Neuronal stem cell (in vitro differentiated cells): Measurements from ENCODE around the gene TRABD.

ENCODE experiments used
- DNase-seq: peaks from one replicate; pipeline ENCODE4 v3.0.0-alpha.2; 2013; ENCODE audit warnings: low spot score
- H2AFZ ChIP-seq: one replicate; pipeline ENCODE4 v1.6.1; 2013; ENCODE audit warnings: mild to moderate bottlenecking, low read length, inconsistent platforms
- H2AK5ac ChIP-seq: 2 replicates; pipeline ENCODE4 v1.6.1; 2013; ENCODE audit warnings: low read depth, mild to moderate bottlenecking, inconsistent platforms, low read length, moderate library complexity, mixed read lengths
- H2BK120ac ChIP-seq: 2 replicates; pipeline ENCODE4 v1.6.1; 2013; ENCODE audit warnings: low read depth, mild to moderate bottlenecking, inconsistent platforms, low read length, moderate library complexity, mixed read lengths
- H2BK12ac ChIP-seq: one replicate; pipeline ENCODE4 v1.6.1; 2013; ENCODE audit warnings: low read length, inconsistent platforms
- H2BK15ac ChIP-seq: 2 replicates; pipeline ENCODE4 v1.6.1; 2013; ENCODE audit warnings: mild to moderate bottlenecking, low read length, inconsistent platforms, mixed read lengths
- H2BK5ac ChIP-seq: one replicate; pipeline ENCODE4 v1.6.1; 2013; ENCODE audit warnings: inconsistent platforms, mild to moderate bottlenecking, low read length, moderate library complexity
- H3K14ac ChIP-seq: one replicate; pipeline ENCODE4 v1.6.1; 2013; ENCODE audit warnings: low read length, inconsistent platforms
- H3K18ac ChIP-seq: 2 replicates; pipeline ENCODE4 v1.6.1; 2013; ENCODE audit warnings: low read length, inconsistent platforms
- H3K23ac ChIP-seq: 2 replicates; pipeline ENCODE4 v1.6.1; 2013; ENCODE audit warnings: low read depth, mild to moderate bottlenecking, mixed read lengths, low read length, inconsistent platforms; ENCODE audit not compliant: poor library complexity
- H3K27ac ChIP-seq: replicated peaks from 3 replicates; pipeline ENCODE4 v1.5.1; 2013; ENCODE audit warnings: low read length, inconsistent platforms
- H3K27me3 ChIP-seq, 3 experiments: 2 replicates each; pipeline ENCODE4 v1.6.1; 2013; ENCODE audit warnings: low read length in 3 of 3, mild to moderate bottlenecking in 2 of 3, inconsistent platforms in 1 of 3, low read depth in 1 of 3, mixed read lengths in 1 of 3, moderate library complexity in 1 of 3; ENCODE audit not compliant: control insufficient read depth in 3 of 3, insufficient read depth in 3 of 3
- H3K36me3 ChIP-seq, 2 donors: replicated peaks in 1 of 2; 2 replicates each; pipeline ENCODE4 v1.6.1; 2013; ENCODE audit warnings: low read length in 2 of 2; ENCODE audit not compliant: control insufficient read depth in 2 of 2, insufficient read depth in 2 of 2
- H3K4ac ChIP-seq: 2 replicates; pipeline ENCODE4 v1.6.1; 2013; ENCODE audit warnings: inconsistent platforms, mild to moderate bottlenecking, low read length, moderate library complexity
- H3K4me1 ChIP-seq, 2 donors: 1 replicate in 1 of 2; 2 replicates in 1 of 2; pipeline ENCODE4 v1.6.1; 2013; ENCODE audit warnings: low read length in 2 of 2, low read depth in 1 of 2; ENCODE audit not compliant: control insufficient read depth in 2 of 2, insufficient read depth in 1 of 2
- H3K4me2 ChIP-seq: one replicate; pipeline ENCODE4 v1.6.1; 2013; ENCODE audit warnings: mild to moderate bottlenecking, low read length, inconsistent platforms; ENCODE audit not compliant: insufficient read depth, poor library complexity, severe bottlenecking
- H3K4me3 ChIP-seq, 2 donors: 2 replicates each; pipeline ENCODE4 v1.5.1; 2013; ENCODE audit warnings: low read length in 2 of 2, mild to moderate bottlenecking in 2 of 2, inconsistent platforms in 1 of 2, moderate library complexity in 1 of 2
- H3K79me1 ChIP-seq: one replicate; pipeline ENCODE4 v1.6.1; 2013; ENCODE audit warnings: low read depth, mild to moderate bottlenecking, inconsistent platforms, low read length, moderate library complexity
- H3K9ac ChIP-seq: one replicate; pipeline ENCODE4 v1.6.1; 2013; ENCODE audit warnings: mild to moderate bottlenecking, low read depth, low read length, inconsistent platforms; ENCODE audit not compliant: poor library complexity
- H3K9me3 ChIP-seq, 2 donors: replicated peaks in 1 of 2; 2 replicates each; pipeline versions ENCODE3 to v1.6.1; 2013; ENCODE audit warnings: low read length in 2 of 2, mild to moderate bottlenecking in 2 of 2, inconsistent platforms in 1 of 2, low read depth in 1 of 2, mixed read lengths in 1 of 2, moderate library complexity in 1 of 2; ENCODE audit not compliant: control insufficient read depth in 2 of 2, insufficient read depth in 1 of 2
- H4K8ac ChIP-seq: one replicate; pipeline ENCODE4 v1.6.1; 2013; ENCODE audit warnings: low read depth, mild to moderate bottlenecking, inconsistent platforms, low read length, moderate library complexity
- H4K91ac ChIP-seq: one replicate; pipeline ENCODE4 v1.6.1; 2013; ENCODE audit warnings: low read length, low read depth, mild to moderate bottlenecking, inconsistent platforms; ENCODE audit not compliant: poor library complexity
- WGBS, 2 donors: extraction: QIAGEN DNeasy Blood & Tissue Kit; methylation state at CpG; one replicate each; pipeline ENCODE4 v1.1.7; 2013; ENCODE audit warnings: missing lambda C conversion rate in 2 of 2, mixed read lengths in 1 of 2; ENCODE audit not compliant: insufficient read length in 2 of 2, insufficient replicate concordance in 1 of 2; ENCODE audit errors: extremely low coverage in 2 of 2; 5-methylcytosine and 5-hydroxymethylcytosine counted together

The TRABD gene

DNA sequence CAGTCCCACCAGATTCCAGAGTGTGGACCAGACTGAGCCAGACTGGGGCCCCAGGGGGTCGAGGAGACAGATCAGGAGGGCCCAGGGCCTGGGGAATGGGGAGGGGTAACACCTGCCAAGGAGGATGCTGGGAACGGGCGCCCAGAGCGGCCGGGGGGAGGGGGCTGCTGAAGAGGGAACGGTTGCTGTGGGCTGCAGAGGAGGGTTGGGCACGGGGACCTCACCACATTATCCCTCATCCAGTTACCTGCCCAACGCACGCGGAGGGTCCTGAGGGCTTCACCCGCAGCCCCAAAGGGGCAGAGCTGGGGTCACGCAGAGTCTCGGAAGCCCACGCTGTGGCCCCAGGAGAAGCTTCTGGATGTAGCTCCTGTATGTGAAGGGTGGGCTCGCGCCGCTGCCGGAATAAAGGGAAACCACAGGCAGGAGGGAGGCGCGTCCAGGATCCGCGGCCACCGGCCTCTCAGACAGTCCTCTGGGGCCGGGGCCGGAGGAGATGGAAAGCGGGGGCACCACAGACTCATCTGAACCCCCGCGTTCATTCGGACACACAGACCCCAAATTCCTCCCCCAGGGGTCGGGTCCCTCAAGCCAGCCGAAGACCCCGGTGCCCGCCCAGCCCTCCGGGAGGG, 14.2 kb downstream of the TRABD start:
- H2BK12ac ChIP-seq: no peak overlapping the region
- H2AK5ac ChIP-seq: peak overlapping the region; percentile 47
- H4K8ac ChIP-seq: no peak overlapping the region
- H3K27ac ChIP-seq: no peak overlapping the region
- no CpG with 5 or more reads among the region's 34 CpGs for WGBS, 2 donors
- no peaks in the 10 kb centered on the region for H3K27me3 ChIP-seq
- peak overlapping the region; percentile 81 to 89 for H3K4me3 ChIP-seq
- peaks cover 14% of the 10 kb centered on the region for H3K79me1 ChIP-seq
- peak overlapping the region; percentile 98 for H3K4me2 ChIP-seq
- no peak overlapping the region for H3K14ac ChIP-seq
- peak overlapping the region; percentile 24 for H2BK5ac ChIP-seq
- H3K36me3 ChIP-seq: peaks cover 11 to 46% of the 10 kb centered on the region in 2 donors
- H4K91ac ChIP-seq: no peak overlapping the region
- H3K9me3 ChIP-seq: peaks cover 0 to 14% of the 10 kb centered on the region in 2 donors
- H2BK120ac ChIP-seq: no peak overlapping the region
- H3K4me1 ChIP-seq: peaks cover 10 to 13% of the 10 kb centered on the region in 2 donors
- DNase-seq: no peak
- H2BK15ac ChIP-seq: peak overlapping the region; percentile 58
- peak overlapping the region; percentile 91 for H2AFZ ChIP-seq
- no peak overlapping the region for H3K4ac ChIP-seq
- H3K9ac ChIP-seq: peak overlapping the region; percentile 88
- H3K23ac ChIP-seq: peak overlapping the region; percentile 80
- H3K18ac ChIP-seq: peak overlapping the region; percentile 87

DNA sequence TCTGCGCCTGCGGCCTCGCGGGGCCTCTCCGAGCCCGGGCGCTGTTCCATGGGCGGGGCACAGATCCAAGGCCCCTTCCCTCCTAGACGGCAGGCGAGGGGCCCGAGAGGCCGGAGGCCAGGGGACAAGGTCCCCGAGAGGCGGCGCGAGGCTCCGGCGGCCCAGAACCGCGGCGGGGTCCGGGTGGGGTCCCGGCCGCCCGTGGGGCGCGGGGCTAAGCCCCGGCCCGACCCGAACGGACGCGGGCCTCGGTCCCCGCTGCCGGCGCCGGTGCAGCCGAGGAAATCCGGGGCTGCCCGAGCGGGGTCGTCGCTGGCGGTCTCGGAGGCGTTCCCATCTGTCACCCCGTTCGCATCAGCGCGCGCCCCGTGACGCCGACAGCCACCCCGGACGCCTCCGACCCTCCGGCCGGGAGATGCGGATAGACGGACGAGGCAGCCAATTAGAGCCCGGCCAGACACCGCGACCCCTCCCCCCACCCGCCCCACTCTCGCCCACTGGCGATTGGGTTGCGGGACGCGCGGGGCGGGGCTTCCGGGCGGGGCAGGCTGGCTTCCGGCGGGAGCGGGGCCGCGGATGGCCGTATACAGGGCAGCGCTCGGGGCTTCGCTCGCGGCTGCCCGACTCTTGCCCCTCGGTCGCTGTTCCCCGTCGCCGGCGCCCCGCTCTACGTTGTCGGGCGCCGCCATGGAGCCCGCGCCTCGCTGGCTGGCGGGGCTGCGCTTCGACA, 14.9 kb downstream of the TRABD start, which contains the start of gene SELENOO:
SELENOO (plus strand) TSS at position 551 of the 730 bp plus-strand sequence; CDS start at position 577, 26 bp downstream.
- peak within 1 kb of the TSS; percentile 63 for H2AK5ac ChIP-seq
- no peak within 1 kb of the TSS for H4K8ac ChIP-seq
- peak within 1 kb of the TSS; percentile 98 for H3K4me2 ChIP-seq
- H2BK120ac ChIP-seq: no peak within 1 kb of the TSS
- no peak within 1 kb of the TSS for H3K14ac ChIP-seq
- peak; percentile 87 for DNase-seq
- peak within 1 kb of the TSS; percentile 81 to 99 for H3K4me3 ChIP-seq
- H4K91ac ChIP-seq: no peak within 1 kb of the TSS
- no peaks in the 10 kb centered on the region for H3K27me3 ChIP-seq
- H3K79me1 ChIP-seq: peaks cover 16% of the 10 kb centered on the region
- peak within 1 kb of the TSS; percentile 58 for H2BK15ac ChIP-seq
- H2BK12ac ChIP-seq: no peak within 1 kb of the TSS
- H2BK5ac ChIP-seq: peak within 1 kb of the TSS; percentile 75
- H3K9me3 ChIP-seq: peaks cover 0 to 14% of the 10 kb centered on the region in 2 donors
- H2AFZ ChIP-seq: peak within 1 kb of the TSS; percentile 91
- peak within 1 kb of the TSS; percentile 80 for H3K23ac ChIP-seq
- peak within 1 kb of the TSS; percentile 96 for H3K9ac ChIP-seq
- H3K18ac ChIP-seq: peak within 1 kb of the TSS; percentile 87
- no peak within 1 kb of the TSS for H3K27ac ChIP-seq
- peaks cover 10 to 48% of the 10 kb centered on the region in 2 donors for H3K36me3 ChIP-seq
- no CpG with 5 or more reads among the region's 105 CpGs for WGBS, 2 donors
- H3K4ac ChIP-seq: no peak within 1 kb of the TSS
- peaks cover 10 to 13% of the 10 kb centered on the region in 2 donors for H3K4me1 ChIP-seq

DNA sequence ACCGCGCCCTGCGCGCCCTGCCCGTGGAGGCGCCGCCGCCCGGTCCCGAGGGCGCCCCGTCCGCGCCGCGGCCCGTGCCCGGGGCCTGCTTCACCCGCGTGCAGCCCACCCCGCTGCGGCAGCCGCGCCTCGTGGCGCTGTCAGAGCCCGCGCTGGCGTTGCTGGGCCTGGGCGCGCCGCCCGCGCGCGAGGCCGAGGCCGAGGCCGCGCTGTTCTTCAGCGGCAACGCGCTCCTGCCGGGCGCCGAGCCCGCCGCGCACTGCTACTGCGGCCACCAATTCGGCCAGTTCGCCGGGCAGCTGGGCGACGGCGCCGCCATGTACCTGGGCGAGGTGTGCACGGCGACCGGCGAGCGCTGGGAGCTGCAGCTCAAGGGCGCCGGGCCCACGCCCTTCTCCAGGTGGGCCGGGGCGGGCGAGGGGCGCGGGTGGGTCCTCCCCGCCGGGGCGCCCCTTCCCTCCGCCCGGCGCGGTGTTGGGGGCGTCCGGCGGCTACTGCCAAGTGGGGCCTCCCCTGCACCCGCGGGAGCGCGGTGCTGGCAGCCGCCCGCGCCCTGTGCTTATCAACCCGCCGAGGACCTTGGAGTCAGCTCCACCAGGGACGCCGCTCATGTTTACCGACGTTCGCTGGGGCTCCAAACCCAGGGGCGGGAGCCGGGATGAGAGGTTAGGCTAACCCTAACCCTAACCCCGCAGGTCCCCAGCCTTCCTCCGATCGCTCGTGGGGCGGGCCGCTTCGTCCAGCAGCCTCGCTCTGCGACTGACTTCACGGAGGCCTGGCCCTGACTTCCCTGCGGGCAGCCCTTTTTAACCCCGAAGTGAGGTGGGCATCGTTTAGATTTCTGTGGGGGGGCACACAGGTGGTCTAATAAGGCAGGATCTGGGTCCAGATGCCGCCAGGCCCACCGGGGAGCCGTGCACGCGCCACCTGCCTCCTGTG, 15.7 kb downstream of the TRABD start:
- Histone ChIP-seq H3K4me3 (peak overlapping the region; percentile 81 to 99), H3K4me2 (peak overlapping the region; percentile 83), H3K36me3 (peaks cover 16 to 54% of the 10 kb centered on the region in 2 donors), H3K4me1 (peaks cover 10 to 13% of the 10 kb centered on the region in 2 donors), H3K27ac (no peak overlapping the region), H3K18ac (peak overlapping the region; percentile 87), H3K14ac (no peak overlapping the region), H3K9me3 (peaks cover 0 to 14% of the 10 kb centered on the region in 2 donors), H2BK15ac (no peak overlapping the region), H2AK5ac (peak overlapping the region; percentile 63), H3K79me1 (peaks cover 16% of the 10 kb centered on the region), H2BK12ac (no peak overlapping the region), H3K27me3 (no peaks in the 10 kb centered on the region), H4K8ac (no peak overlapping the region), H3K23ac (peak overlapping the region; percentile 52), H2AFZ (peak overlapping the region; percentile 78), H2BK120ac (no peak overlapping the region), H2BK5ac (peak overlapping the region; percentile 75), H3K4ac (no peak overlapping the region), H3K9ac (peak overlapping the region; percentile 96), H4K91ac (no peak overlapping the region)
- WGBS, 2 donors: no CpG with 5 or more reads among the region's 115 CpGs
- DNase-seq: no peak
